Nephron (organoid): ENCODE results near the gene ITGA8.

Source experiments
- H3K27ac Mint-ChIP-seq, 3 experiments: 2 replicates each; pipeline ENCODE4 v1.8.0; 2020; ENCODE audit warnings: mixed read lengths in 3 of 3, mild to moderate bottlenecking in 2 of 3, moderate library complexity in 1 of 3
- H3K27me3 Mint-ChIP-seq: 2 replicates; pipeline ENCODE4 v1.8.0; 2021; ENCODE audit warnings: low read depth, mild to moderate bottlenecking, moderate library complexity, mixed read lengths
- H3K36me3 Mint-ChIP-seq: 2 replicates; pipeline ENCODE4 v1.8.0; 2020; ENCODE audit warnings: low read depth, mixed read lengths
- H3K4me1 Mint-ChIP-seq: 2 replicates; pipeline ENCODE4 v1.8.0; 2020; ENCODE audit warnings: mixed read lengths
- H3K4me3 Mint-ChIP-seq, 3 experiments: 2 replicates each; pipeline ENCODE4 v1.8.0; 2020; ENCODE audit warnings: mild to moderate bottlenecking in 3 of 3, mixed read lengths in 3 of 3, moderate library complexity in 2 of 3
- H3K9me3 Mint-ChIP-seq: 2 replicates; pipeline ENCODE4 v1.8.0; 2020; ENCODE audit warnings: mixed read lengths
- CTCF ChIP-seq, 3 experiments: fragments of 200-600 bp; sonication (generic); IDR thresholded peaks; one replicate each; pipeline ENCODE4 v1.5.0; 2021; ENCODE audit warnings: antibody characterized with exemption in 3 of 3; ENCODE audit not compliant: unreplicated experiment in 3 of 3

ITGA8 gene

GRCh38 chr10:15712883-15713282 is 6.8 kb downstream of the ITGA8 start:
- no peak overlapping the region for H3K4me3 Mint-ChIP-seq
- peaks cover 4% of the 10 kb centered on the region for H3K27me3 Mint-ChIP-seq
- H3K36me3 Mint-ChIP-seq: peaks cover 12% of the 10 kb centered on the region
- H3K9me3 Mint-ChIP-seq: no peaks in the 10 kb centered on the region
- TF ChIP-seq CTCF (IDR thresholded peaks at IDR 0.05; ENCODE audit: unreplicated experiment in 3 of 3): no peak
- peaks cover 10% of the 10 kb centered on the region for H3K4me1 Mint-ChIP-seq
- no peak overlapping the region for H3K27ac Mint-ChIP-seq

GRCh38 chr10:15710455-15710854 is 9.3 kb downstream of the ITGA8 start:
- Mint-ChIP-seq H3K9me3 (no peaks in the 10 kb centered on the region), H3K36me3 (peaks cover 15% of the 10 kb centered on the region), H3K27ac (no peak overlapping the region), H3K4me3 (no peak overlapping the region), H3K4me1 (peaks cover 4% of the 10 kb centered on the region), H3K27me3 (no peaks in the 10 kb centered on the region)
- no peak for TF ChIP-seq CTCF (IDR thresholded peaks at IDR 0.05; ENCODE audit: unreplicated experiment in 3 of 3)

- Mint-ChIP-seq H3K27me3 (no peaks in the 10 kb centered on the region), H3K36me3 (peaks cover 14% of the 10 kb centered on the region), H3K9me3 (no peaks in the 10 kb centered on the region), H3K27ac (no peak overlapping the region), H3K4me3 (no peak overlapping the region), H3K4me1 (no peaks in the 10 kb centered on the region)
- TF ChIP-seq CTCF (IDR thresholded peaks at IDR 0.05; ENCODE audit: unreplicated experiment in 3 of 3): no peak
Measured at GRCh38 chr10:15705298-15705697, 14.4 kb downstream of the ITGA8 start.

GRCh38 chr10:15704581-15704968 is 15.1 kb downstream of the ITGA8 start:
- peaks cover 19% of the 10 kb centered on the region for H3K36me3 Mint-ChIP-seq
- H3K4me3 Mint-ChIP-seq: no peak overlapping the region
- no peak for TF ChIP-seq CTCF (IDR thresholded peaks at IDR 0.05; ENCODE audit: unreplicated experiment in 3 of 3)
- H3K27ac Mint-ChIP-seq: no peak overlapping the region
- H3K4me1 Mint-ChIP-seq: no peaks in the 10 kb centered on the region
- no peaks in the 10 kb centered on the region for H3K9me3 Mint-ChIP-seq
- H3K27me3 Mint-ChIP-seq: no peaks in the 10 kb centered on the region

- peaks cover 2% of the 10 kb centered on the region for H3K9me3 Mint-ChIP-seq
- H3K4me1 Mint-ChIP-seq: no peaks in the 10 kb centered on the region
- no peak overlapping the region for H3K27ac Mint-ChIP-seq
Measured at GRCh38 chr10:15703944-15704580, 15.7 kb downstream of the ITGA8 start.

More at GRCh38 chr10:15703944-15704580, 15.7 kb downstream of the ITGA8 start:
- H3K27me3 Mint-ChIP-seq: no peaks in the 10 kb centered on the region
- H3K36me3 Mint-ChIP-seq: peaks cover 22% of the 10 kb centered on the region
- no peak overlapping the region for H3K4me3 Mint-ChIP-seq
- no peak for TF ChIP-seq CTCF (IDR thresholded peaks at IDR 0.05; ENCODE audit: unreplicated experiment in 3 of 3)
